Stimulated activated CD4-positive, alpha-beta T cell treated with anti-CD3 and anti-CD28 coated beads, TNF-alpha, amount 100 ng/mL, for 4 hours (primary cell): Measurements from ENCODE around the gene TBR1.

ENCODE experiments used
- DNase-seq, 3 experiments: peaks; one replicate each; pipeline ENCODE4 v3.0.0-alpha.2; 2020; ENCODE audit warnings: low read depth in 3 of 3

Gene TBR1

GRCh38 chr2:161415034-161415986 is 787 bp upstream of the TBR1 start:
- no peak for DNase-seq

- no peak for DNase-seq
Observed at GRCh38 chr2:161416708-161417437, 776 bp downstream of the TBR1 start.

- DNase-seq: no peak
Observed at GRCh38 chr2:161417438-161418274, 1.6 kb downstream of the TBR1 start.

GRCh38 chr2:161418275-161418714 is 2.2 kb downstream of the TBR1 start:
- no peak for DNase-seq

GRCh38 chr2:161418715-161419637 is 2.9 kb downstream of the TBR1 start:
- DNase-seq: no peak

DNA sequence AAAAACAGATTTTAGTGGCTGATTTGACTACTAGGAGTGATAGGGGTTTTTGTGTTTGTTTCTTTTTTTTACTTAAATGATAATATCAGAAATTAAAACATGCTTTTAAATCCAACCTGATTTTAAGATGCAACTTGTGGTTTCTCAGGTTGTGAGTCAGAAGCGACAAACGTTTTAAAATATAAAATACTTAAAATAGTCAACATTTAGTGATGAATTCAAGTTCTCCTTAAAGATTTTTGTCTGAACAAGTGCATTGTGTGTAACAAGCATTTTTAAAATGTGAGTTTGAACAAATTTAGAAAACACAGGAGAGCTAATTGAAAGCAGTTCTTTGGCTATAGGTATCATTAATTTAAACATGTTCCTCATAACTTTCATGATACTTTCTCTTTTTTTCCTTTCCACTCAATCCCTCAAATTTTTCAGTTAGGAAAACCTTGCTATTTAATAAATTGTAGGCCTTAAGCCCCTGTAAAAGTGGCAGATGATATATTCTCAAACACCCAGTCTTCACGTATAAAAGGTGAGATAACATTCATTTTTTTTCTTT is 3.6 kb downstream of the TBR1 start:
- no peak for DNase-seq

DNA sequence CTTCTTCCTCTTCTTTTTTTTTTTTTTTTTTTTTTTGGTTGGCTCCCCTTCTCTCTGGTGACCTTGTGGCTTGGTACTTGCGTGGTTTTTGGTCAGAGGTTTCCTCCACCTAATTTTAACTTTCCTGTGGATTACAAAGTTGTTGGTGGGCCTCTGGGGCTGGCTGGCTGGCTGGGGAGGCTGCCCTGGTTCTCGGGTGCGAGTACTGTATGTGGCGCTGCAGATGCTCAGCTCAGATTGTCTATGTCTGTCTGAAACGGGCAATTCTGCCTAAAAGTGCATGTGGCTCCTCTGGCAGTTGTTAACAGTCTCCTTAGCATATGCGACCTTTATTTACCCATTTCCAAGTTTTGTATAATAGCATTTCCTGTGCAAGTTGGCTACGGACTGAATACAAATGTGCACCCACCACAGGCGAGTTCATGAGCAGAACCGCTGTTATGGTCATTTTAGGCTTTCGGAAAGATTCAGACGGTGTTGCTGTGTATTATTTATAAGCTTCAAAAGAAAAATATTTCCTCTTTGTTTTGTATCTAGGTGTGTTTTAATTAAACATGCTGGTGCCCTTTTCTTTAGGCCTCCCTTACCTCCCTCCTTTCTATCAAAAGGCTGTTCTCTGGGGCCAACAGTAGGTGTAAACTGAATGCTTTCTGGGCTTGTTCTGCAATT is 4.4 kb downstream of the TBR1 start:
- no peak for DNase-seq

DNA sequence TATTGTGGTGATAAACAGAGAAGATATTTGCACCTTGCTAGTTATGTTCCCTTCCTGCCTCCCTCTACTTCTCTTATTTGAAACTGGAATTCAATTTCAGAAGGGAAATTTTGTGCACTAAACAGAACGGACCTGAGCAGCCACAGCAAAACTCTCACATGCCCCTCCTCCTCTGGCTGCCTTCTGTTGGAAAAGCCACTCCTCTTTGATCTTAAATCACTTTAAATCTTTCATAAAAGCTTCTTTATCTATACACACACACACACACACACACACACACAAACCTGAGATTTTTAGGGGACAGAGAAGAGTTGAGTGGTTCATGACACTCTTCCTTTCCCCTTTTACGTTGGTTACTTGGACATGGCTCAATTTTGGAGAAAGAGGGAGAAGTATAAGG is 5.6 kb downstream of the TBR1 start:
- no peak for DNase-seq

DNA sequence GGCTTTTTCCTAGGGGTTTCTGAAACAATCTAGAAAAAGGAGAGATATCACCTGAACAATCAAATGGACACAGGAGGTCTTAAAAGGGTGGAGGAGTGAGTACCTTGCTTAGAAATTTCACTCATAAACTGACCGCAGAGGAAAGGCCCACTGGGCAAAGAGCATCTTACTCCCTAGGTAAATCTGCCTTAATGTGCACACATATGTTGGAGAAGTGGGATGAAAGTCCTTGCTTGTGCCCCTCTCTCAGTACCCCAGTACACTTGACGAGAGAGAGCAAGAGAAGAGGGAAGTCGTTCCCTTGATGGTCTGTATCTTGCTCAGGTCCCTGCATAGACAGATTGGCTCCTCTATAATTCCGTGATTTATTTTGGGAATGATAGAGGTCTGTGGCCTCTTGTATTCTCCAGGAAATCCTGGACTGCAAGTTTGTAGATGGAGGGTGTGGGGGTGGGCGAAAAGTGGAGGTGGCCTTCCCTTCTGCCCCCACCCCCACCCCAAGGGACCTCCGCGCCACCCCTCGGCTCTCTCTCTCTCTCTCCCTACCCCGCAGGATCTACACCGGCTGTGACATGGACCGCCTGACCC is 6.8 kb downstream of the TBR1 start:
- DNase-seq: no peak

DNA sequence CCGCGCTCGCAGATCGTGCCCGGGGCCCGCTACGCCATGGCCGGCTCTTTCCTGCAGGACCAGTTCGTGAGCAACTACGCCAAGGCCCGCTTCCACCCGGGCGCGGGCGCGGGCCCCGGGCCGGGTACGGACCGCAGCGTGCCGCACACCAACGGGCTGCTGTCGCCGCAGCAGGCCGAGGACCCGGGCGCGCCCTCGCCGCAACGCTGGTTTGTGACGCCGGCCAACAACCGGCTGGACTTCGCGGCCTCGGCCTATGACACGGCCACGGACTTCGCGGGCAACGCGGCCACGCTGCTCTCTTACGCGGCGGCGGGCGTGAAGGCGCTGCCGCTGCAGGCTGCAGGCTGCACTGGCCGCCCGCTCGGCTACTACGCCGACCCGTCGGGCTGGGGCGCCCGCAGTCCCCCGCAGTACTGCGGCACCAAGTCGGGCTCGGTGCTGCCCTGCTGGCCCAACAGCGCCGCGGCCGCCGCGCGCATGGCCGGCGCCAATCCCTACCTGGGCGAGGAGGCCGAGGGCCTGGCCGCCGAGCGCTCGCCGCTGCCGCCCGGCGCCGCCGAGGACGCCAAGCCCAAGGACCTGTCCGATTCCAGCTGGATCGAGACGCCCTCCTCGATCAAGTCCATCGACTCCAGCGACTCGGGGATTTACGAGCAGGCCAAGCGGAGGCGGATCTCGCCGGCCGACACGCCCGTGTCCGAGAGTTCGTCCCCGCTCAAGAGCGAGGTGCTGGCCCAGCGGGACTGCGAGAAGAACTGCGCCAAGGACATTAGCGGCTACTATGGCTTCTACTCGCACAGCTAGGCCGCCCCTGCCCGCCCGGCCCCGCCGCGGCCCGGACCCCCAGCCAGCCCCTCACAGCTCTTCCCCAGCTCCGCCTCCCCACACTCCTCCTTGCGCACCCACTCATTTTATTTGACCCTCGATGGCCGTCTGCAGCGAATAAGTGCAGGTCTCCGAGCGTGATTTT is 7.6 kb downstream of the TBR1 start:
- no peak for DNase-seq

DNA sequence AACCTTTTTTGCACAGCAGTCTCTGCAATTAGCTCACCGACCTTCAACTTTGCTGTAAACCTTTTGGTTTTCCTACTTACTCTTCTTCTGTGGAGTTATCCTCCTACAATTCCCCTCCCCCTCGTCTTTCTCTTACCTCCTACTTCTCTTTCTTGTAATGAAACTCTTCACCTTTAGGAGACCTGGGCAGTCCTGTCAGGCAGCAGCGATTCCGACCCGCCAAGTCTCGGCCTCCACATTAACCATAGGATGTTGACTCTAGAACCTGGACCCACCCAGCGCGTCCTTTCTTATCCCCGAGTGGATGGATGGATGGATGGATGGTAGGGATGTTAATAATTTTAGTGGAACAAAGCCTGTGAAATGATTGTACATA is 8.3 kb downstream of the TBR1 start:
- DNase-seq: no peak

GRCh38 chr2:161424891-161425727 is 9.0 kb downstream of the TBR1 start:
- no peak for DNase-seq

- no peak for DNase-seq
Observed at GRCh38 chr2:161425728-161426454, 9.8 kb downstream of the TBR1 start.

DNA sequence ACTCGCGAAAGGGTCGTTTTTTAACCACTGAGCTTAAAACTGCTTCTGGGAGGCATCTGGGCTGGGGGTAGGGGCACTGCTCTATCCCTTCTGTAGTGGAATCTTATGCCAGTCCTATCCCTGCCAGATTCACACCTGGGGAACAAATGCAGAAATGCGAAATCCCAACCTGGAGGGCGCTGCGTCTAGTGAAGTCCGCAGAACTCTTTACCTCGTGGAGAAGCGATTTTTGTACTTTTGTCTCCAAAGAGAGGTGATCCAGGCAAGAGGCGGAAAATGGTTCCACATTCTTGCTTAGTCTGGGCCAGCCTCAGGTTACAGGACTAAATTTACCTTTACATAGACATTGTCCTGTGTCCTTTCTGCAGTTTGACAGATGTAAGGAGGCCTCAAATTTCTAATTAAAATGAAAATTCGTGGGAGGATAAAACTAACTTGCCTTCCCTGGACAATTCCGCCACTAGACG is 10.4 kb downstream of the TBR1 start:
- no peak for DNase-seq

- no peak for DNase-seq
Observed at GRCh38 chr2:161426922-161427663, 11.0 kb downstream of the TBR1 start.
